GM18861 (cell line): ENCODE results near the gene TNFAIP8.
"Not testable (repeated sequence)": the region's sequence is repeated elsewhere in the genome, so short reads cannot be mapped to it uniquely, and the experiment has no call there.

Experiments
- ATAC-seq: cut with Tn5 transposase; IDR thresholded peaks from one replicate; pipeline ENCODE4 v1.9.1; 2021; ENCODE audit not compliant: unreplicated experiment

TNFAIP8 gene

GRCh38 chr5:119412279-119413227, 56.7 kb downstream of the TNFAIP8 start:
- no peak for ATAC-seq

DNA sequence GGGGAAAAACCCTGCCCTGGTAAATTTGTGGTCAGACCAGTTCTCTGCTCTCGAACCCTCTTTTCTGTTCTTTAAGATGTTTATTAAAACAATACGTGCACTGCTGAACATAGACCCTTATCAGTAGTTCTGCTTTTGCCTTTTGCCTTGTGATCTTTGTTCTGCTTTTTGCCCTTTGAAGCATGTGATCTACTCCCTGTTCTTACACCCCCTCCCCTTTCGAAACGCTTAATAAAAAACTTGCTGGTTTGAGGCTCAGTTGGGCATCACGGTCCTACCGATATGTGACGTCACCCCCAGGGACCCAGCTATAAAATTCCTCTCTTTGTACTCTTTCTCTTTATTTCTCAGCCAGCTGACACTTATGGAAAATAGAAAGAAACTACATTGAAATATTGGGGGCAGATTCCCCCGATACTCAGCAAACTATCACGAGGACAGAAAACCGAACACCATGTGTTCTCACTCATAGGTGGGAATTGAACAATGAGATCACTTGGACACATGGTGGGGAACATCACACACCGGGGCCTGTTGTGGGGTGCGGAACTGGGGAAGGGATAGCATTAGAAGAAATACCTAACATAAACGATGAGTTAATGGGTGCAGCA, 58.4 kb downstream of the TNFAIP8 start:
- ATAC-seq: peak; percentile 40

- no peak for ATAC-seq
Measured at GRCh38 chr5:119417891-119418605, 62.2 kb downstream of the TNFAIP8 start.

DNA sequence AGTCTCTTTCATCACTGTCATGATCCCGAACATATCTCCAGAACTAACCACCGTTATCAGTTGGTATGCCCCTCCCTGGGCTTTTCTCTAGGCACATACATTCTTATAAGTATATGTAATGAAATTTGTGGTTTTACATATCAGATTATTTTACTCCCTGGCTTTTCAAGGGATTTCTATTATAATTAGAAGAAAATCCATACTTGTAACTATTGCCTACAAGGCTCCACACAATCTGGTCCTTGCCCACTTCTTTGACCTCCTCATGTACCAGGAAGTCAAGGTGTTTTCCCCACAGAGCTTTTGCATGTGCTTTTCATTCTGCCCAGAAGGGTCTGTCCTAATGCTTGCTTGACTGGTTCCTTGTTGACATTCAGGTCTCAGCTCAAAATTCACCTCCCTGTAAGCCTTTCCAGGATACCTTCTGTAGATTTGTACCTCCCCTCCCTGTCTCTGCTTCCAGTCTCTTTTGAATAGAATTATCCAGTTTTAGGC, 62.8 kb downstream of the TNFAIP8 start:
- peak; percentile 70 for ATAC-seq

DNA sequence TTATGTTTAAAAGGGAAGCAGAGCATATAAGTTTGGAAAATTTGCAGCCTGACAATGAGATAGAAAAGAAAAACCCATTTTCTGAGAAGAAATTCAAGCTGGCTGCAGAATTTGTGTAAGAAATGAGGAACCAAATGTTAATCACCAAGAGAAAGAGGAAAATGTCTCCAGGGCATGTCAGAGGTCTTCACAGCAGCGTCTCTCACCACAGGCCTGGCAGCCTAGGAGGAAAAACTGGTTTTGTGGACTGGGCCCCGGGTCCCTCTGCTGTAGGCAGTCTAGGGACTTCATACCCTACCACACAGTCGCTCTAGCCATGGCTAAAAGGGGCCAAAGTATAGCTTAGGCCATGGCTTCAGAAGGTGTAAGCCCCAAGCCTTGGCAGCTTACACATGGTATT, 64.3 kb downstream of the TNFAIP8 start:
- no peak for ATAC-seq

DNA sequence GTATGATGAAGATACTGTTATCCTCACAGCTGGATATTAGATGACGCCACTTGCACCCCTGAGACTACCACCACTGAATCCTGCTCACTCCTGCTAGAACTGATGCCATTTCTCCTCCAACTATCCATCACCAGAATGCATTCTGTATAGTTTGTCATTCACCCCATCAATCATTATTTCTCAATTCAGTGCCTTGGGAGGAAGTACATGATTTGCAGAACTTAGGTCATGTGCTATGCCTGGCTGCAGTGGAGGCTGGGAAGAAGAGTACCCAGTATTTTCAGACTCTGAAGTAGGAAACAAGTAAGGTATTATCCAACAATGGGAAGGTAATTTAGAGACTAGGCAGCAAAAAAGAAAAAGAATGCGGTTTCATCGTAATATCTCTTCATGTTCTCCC, 70.2 kb downstream of the TNFAIP8 start:
- ATAC-seq: no peak

DNA sequence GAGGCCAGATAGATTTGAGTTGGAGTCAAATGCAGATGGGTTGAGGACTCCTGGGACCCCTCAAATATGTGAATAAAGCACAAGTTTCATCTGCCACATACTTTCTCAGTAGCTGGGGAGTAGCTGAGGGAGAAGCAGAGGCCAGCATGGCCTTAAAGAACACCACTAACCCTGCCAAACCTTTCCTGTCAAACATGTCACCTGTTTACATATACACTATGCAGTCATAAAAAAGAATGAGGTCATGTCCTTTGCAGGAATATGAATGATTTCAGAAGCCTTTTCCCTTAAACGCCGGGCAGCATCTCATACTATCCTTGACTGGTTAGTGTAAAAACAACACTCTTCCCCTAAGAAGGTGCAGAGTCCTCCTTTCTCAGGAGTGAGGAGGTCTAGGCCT, 71.2 kb downstream of the TNFAIP8 start:
- ATAC-seq: no peak

GRCh38 chr5:119427596-119427995, 71.8 kb downstream of the TNFAIP8 start:
- ATAC-seq: not testable (repeated sequence)

GRCh38 chr5:119428166-119428565, 72.3 kb downstream of the TNFAIP8 start:
- ATAC-seq: not testable (repeated sequence)

DNA sequence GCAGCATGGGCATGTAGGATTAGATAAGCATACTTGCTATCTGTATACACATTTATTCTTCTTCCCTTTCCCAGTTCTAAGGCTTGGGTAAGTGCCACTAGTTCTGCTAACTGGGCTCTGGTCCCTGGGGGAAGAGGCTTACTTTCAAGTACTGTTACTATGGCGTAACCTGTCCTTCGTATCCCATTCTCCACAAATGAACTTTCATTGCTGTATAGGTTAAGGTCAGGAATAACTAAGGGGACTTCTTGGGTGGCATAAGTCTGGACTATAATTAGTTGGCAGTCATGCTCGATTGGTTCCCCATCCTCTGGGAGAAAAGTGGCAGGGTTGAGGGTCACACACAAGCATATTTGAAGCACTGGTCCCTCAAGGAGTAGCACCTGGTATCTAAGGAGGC, 72.8 kb downstream of the TNFAIP8 start:
- not testable (repeated sequence) for ATAC-seq

GRCh38 chr5:119432674-119433237, 76.9 kb downstream of the TNFAIP8 start:
- ATAC-seq: not testable (repeated sequence)

DNA sequence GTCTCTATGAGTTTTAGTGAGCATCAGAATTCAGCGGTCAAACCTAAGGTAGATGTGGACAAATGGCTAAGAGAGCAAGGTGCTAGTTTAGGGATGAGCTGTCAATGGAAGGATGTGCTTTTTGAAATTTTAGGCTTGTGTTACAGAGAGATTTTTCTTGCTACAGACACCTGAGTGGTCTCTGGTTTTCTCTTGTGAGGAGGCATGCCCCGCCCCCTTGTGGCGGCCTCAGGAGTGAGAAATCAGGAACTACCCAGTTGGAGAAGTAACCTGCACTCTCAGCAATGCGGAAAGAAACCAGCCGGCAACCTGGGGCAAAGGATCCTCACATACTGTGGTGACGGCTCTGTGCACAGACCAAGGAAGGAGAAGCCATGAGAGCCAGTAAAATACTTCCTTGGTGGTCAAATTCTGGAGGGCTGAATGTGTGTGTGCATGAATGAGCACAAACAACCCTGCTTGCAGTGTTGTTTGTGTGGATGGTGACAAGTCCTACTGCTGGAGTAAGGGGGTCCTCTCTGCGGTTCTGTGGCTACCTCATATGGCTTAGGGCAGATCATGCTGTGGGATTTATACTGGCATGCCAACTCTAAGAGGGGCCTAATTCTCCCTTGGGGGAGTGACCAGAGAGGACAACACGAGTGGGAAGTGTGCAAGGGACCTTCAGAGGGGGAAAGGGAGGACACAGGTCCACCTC, 79.8 kb downstream of the TNFAIP8 start:
- ATAC-seq: peak; percentile 92

GRCh38 chr5:119437785-119438586, 82.2 kb downstream of the TNFAIP8 start:
- ATAC-seq: not testable (repeated sequence)

DNA sequence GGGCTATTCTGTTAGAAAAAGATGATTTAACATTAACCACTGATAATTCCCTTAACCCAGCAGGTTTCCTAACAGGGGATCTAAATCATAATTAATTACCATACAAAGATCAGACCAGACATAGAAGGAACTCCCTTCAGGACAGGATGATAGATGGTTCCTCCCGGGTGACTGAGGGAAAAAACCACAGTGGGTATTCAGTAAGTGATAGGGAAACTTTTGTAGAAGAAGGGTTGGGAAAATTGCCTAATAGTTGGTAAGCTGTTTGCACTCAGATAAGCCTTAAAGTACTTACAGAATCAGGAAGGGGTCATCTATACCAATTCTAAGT, 82.7 kb downstream of the TNFAIP8 start:
- ATAC-seq: not testable (repeated sequence)

- no peak for ATAC-seq
Measured at GRCh38 chr5:119439140-119439631, 83.4 kb downstream of the TNFAIP8 start.

DNA sequence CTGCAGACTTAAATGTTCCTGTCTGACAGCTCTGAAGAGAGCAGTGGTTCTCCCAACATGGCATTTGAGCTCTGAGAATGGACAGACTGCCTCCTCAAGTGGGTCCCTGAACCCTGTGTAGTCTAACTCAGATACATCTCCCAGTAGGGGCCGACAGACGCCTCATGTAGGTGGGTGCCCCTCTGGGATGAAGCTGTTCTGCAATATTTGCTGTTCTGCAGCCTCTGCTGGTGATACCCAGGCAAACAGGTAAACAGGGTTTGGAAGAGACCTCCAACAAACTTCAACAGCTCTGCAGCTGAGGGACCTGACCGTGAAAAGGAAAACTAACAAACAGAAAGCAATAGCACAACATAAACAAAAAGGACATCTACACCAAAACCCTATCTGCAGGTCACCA, 83.8 kb downstream of the TNFAIP8 start:
- not testable (repeated sequence) for ATAC-seq

- not testable (repeated sequence) for ATAC-seq
Measured at GRCh38 chr5:119444643-119445042, 88.8 kb downstream of the TNFAIP8 start.

- ATAC-seq: no peak
Measured at GRCh38 chr5:119445544-119445943, 89.7 kb downstream of the TNFAIP8 start.
